K562 (cell line): ENCODE data around the gene STAB1. TPM values are rescaled to one million over a fixed set of nuclear protein-coding genes. Genes with fewer than 3 reads are reported as not detected.

Source experiments
- ATAC-seq: fragments of 200-7000 bp; cut with Tn5 transposase; 3 replicates; pipeline ENCODE4 v1.9.1; 2020; ENCODE audit warnings: moderate library complexity
- BruUV-seq: library from RNA; stranded (reverse); fragments of 400-500 nt; replicated peaks from 2 replicates; lab custom pipeline; 2021; lab: Mats Ljungman, UMichigan
- CTCF ChIA-PET: fragments of 300-600 bp; formaldehyde crosslinking; extraction: SDS; loops from one replicate; lab custom pipeline; 2021; ENCODE audit warnings: low intra/inter-chr PET ratio; lab: Yijun Ruan, JAX
- POLR2A ChIA-PET: fragments of 300-600, 350-650 bp; sonication (Branson Sonifier 250); formaldehyde crosslinking; extraction: SDS; loops from one replicate; lab custom pipeline; 2021; ENCODE audit warnings: antibody characterized with exemption, inconsistent platforms; lab: Yijun Ruan, JAX
- DNase-seq, 4 experiments: peaks; one replicate each; pipeline versions ENCODE4 v3.0.0 to v3.0.0-alpha.2; 2011 to 2018; ENCODE audit warnings: low spot score in 3 of 4, mixed read lengths in 3 of 4; ENCODE audit errors: extremely low read depth in 1 of 4
- FAIRE-seq: peaks from 2 replicates; lab custom pipeline; 2011; peaks lifted over from hg19 to GRCh38; lab: Jason Lieb, UNC
- H2AFZ ChIP-seq: 2 replicates; pipeline ENCODE4 v1.6.0; 2011; ENCODE audit warnings: low read depth, low read length, control low read depth, inconsistent platforms
- H3K27ac ChIP-seq: fragments of 200-600 bp; 3 replicates; pipeline ENCODE4 v1.8.0; 2011; ENCODE audit warnings: low read depth, mild to moderate bottlenecking, control low read depth, inconsistent platforms, low read length, moderate library complexity, mixed read lengths; ENCODE audit errors: extremely low read depth
- H3K27me3 ChIP-seq, 2 experiments: fragments of 300-600 bp in 1 of 2; 2 replicates in 1 of 2; 3 replicates in 1 of 2; pipeline versions ENCODE4 v1.6.0 to v1.8.0; 2011; ENCODE audit warnings: inconsistent platforms in 2 of 2, low read length in 2 of 2, mild to moderate bottlenecking in 1 of 2, mixed read lengths in 1 of 2, moderate library complexity in 1 of 2; ENCODE audit not compliant: control insufficient read depth in 2 of 2, insufficient read depth in 2 of 2
- H3K36me3 ChIP-seq: fragments of 300-600 bp; 3 replicates; pipeline ENCODE4 v1.8.0; 2011; ENCODE audit warnings: mild to moderate bottlenecking, low read length, inconsistent platforms; ENCODE audit not compliant: control insufficient read depth, insufficient read depth
- H3K4me1 ChIP-seq, 2 experiments: fragments of 200-600 bp in 1 of 2; replicated peaks in 1 of 2; 2 replicates in 1 of 2; 3 replicates in 1 of 2; pipeline versions ENCODE4 v1.5.1 to v1.8.0; 2011; ENCODE audit warnings: inconsistent platforms in 2 of 2, low read length in 2 of 2, mild to moderate bottlenecking in 1 of 2, mixed read lengths in 1 of 2, moderate library complexity in 1 of 2; ENCODE audit not compliant: control insufficient read depth in 2 of 2, insufficient read depth in 2 of 2
- H3K4me2 ChIP-seq: 2 replicates; pipeline ENCODE4 v1.6.1; 2011; ENCODE audit warnings: low read length, control low read depth, inconsistent platforms, mixed read lengths; ENCODE audit not compliant: insufficient read depth
- H3K4me3 ChIP-seq: fragments of 200-600 bp; sonication (generic), shearing (Covaris generic); 2 replicates; pipeline ENCODE4 v1.5.1; 2016; ENCODE audit warnings: control low read depth, inconsistent platforms
- H3K79me2 ChIP-seq: fragments of 200-600 bp; 3 replicates; pipeline ENCODE4 v1.8.0; 2011; ENCODE audit warnings: low read length, inconsistent platforms; ENCODE audit not compliant: control insufficient read depth, insufficient read depth
- H3K9ac ChIP-seq, 2 experiments: 2 replicates each; pipeline versions ENCODE4 v1.6.0 to v1.6.1; 2011; ENCODE audit warnings: low read depth in 2 of 2, low read length in 2 of 2, control low read depth in 1 of 2, inconsistent platforms in 1 of 2, mild to moderate bottlenecking in 1 of 2, mixed read lengths in 1 of 2; ENCODE audit not compliant: insufficient read depth in 1 of 2
- H3K9me1 ChIP-seq: one replicate; pipeline ENCODE4 v1.6.0; 2011; ENCODE audit warnings: inconsistent platforms, mild to moderate bottlenecking, low read length, moderate library complexity; ENCODE audit not compliant: control insufficient read depth, insufficient read depth
- H3K9me3 ChIP-seq: replicated peaks from 2 replicates; pipeline ENCODE4 v1.5.1; 2011; ENCODE audit warnings: low read depth, low read length, inconsistent platforms; ENCODE audit not compliant: control insufficient read depth, insufficient read depth
- H4K20me1 ChIP-seq: replicated peaks from 2 replicates; pipeline ENCODE4 v1.6.1; 2011; ENCODE audit warnings: low read length, inconsistent platforms, mixed read lengths; ENCODE audit not compliant: control insufficient read depth, insufficient read depth
- CEBPB ChIP-seq: fragments of 450-650 bp; IDR thresholded peaks from 2 replicates; pipeline ENCODE4 v1.6.1; 2016; ENCODE audit warnings: missing genetic modification characterization, missing compliant biosample characterization
- EHMT2 ChIP-seq: fragments of 450-650 bp; IDR thresholded peaks from 2 replicates; pipeline ENCODE4 v1.6.1; 2018; ENCODE audit warnings: antibody characterized with exemption
- GABPB2 ChIP-seq: fragments of 250-450 bp; sonication (Bioruptor Pico); conservative IDR thresholded peaks from 2 replicates; pipeline ENCODE4 v1.5.1; 2021; ENCODE audit warnings: mild to moderate bottlenecking
- HNRNPL ChIP-seq: fragments of 200-400 bp; formaldehyde crosslinking; IDR thresholded peaks from 2 replicates; pipeline ENCODE4 v1.6.1; 2017; ENCODE audit warnings: low read depth, mild to moderate bottlenecking, low read length
- MYNN ChIP-seq, 2 experiments: sonication (generic); formaldehyde crosslinking in 1 of 2; IDR thresholded peaks; 2 replicates each; pipeline versions ENCODE4 v1.5.0 to v1.6.1; 2016 to 2020; ENCODE audit warnings: antibody characterized with exemption in 1 of 2, missing genetic modification reagents in 1 of 2
- POLR2G ChIP-seq: fragments of 200-400 bp; formaldehyde crosslinking; IDR thresholded peaks from 2 replicates; pipeline ENCODE4 v1.6.1; 2017; ENCODE audit warnings: low read depth, mild to moderate bottlenecking, antibody characterized with exemption, low read length, moderate library complexity
- PTTG1 ChIP-seq: fragments of 450-650 bp; IDR thresholded peaks from 2 replicates; pipeline ENCODE4 v1.6.1; 2016; ENCODE audit warnings: low read depth, mild to moderate bottlenecking, missing genetic modification characterization, missing compliant biosample characterization
- RCOR1 ChIP-seq, 2 experiments: IDR thresholded peaks; 2 replicates each; pipeline ENCODE4 v1.6.1; 2012; ENCODE audit warnings: low read depth in 2 of 2, low read length in 2 of 2, borderline replicate concordance in 1 of 2, improper control_type of control experiment in 1 of 2
- RNF2 ChIP-seq: sonication (generic); IDR thresholded peaks from 2 replicates; pipeline ENCODE4 v1.6.1; 2016
- ZNF143 ChIP-seq: sonication (generic); formaldehyde crosslinking; IDR thresholded peaks from 2 replicates; pipeline ENCODE4 v1.9.0; 2022; ENCODE audit warnings: mild to moderate bottlenecking, missing genetic modification reagents
- WGBS: fragments of 100-300 bp; shearing (Covaris generic); methylation state at CpG from one replicate; pipeline ENCODE4 v1.1.6; 2016; ENCODE audit warnings: low coverage, mixed read lengths; ENCODE audit not compliant: insufficient coverage; ENCODE audit errors: missing lambda C conversion rate; 5-methylcytosine and 5-hydroxymethylcytosine counted together
- in situ Hi-C: fragments of 300-500 bp; cut with MboI; formaldehyde crosslinking; loops from 4 replicates; pipeline ENCODE4 v1.15.0; 2018; ENCODE audit warnings: inconsistent platforms, mixed read lengths
- intact Hi-C: fragments of 100-400 bp; cut with micrococcal nuclease; formaldehyde crosslinking; loops from 2 replicates; pipeline ENCODE4 v1.14.2; 2022
- polyA plus RNA-seq, 8 experiments: library from polyadenylated mRNA; depleted of rRNA in 4 of 8; stranded (reverse) in 5 of 8; unstranded in 3 of 8; fragments of >200 nt; fragmentation: Nextera tagmentation in 2 of 8; fragmentation: Illumina TruSeq in 1 of 8; extraction: Ambion mirVana in 2 of 8; extraction: Trizol in 1 of 8; gene quantifications; 2 replicates each; pipeline versions ENCODE4 v1.2.1 to v1.2.3, GENCODE V29; 2011 to 2014; ENCODE audit warnings: inconsistent platforms in 1 of 8, missing spikeins in 1 of 8
- total RNA-seq, 7 experiments: library from RNA; depleted of rRNA in 6 of 7; stranded (reverse); fragments of >200 nt in 6 of 7; fragmentation: Illumina TruSeq in 2 of 7; extraction: Trizol in 2 of 7; gene quantifications; 2 replicates each; pipeline versions ENCODE4 v1.2.1 to v1.2.3, GENCODE V29; 2011 to 2021; ENCODE audit warnings: low replicate concordance in 1 of 7

Gene STAB1
- total and polyA plus RNA-seq, 9 of the 15 experiments (the other 6 are each of a cell fraction or from before 2014, with no cell fraction given): 0.20 to 3.9 (median 1.2) TPM

DNA sequence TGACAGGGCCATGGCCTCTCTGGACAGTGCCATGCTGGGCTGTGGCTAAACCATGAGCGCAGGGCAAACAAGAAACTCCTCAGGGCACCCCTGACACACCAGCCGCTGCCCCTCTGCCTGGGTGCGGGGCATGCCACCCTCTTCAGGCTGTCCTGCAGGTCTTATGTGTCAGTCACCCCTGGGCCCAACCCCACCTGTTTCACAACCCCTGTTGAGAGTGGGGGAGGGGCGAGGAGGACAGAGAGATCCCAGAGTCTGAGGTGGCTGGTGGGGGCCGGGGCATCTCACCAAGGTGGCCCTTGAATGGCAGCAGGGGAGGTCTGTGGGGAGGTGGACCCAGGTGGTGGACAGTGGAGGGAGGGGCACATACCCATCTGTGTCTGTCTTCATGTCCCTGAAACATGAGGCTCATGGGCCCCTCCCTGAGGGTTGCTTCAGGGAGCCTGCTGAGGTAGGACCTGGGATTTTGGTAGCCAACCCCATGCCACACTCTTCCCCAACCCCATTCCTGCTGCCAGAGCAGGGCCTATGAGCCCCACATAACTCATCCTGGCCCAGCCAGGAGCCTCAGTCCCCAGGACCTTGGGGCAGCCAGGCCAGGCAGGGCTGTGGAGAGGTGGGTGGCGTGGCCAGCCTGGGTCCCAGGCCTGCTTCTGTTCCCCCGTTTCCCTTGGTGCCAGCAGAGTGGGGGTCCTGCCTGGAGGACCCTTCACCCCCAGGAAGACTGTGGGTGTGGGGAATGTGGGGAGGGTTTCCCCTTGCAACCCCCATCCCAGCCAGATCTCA is 1.7 kb upstream of the STAB1 start:
- Histone ChIP-seq H3K27me3 (no peaks in the 10 kb centered on the region), H3K4me2 (no peak overlapping the region), H3K27ac (no peak overlapping the region), H4K20me1 (no peaks in the 10 kb centered on the region; the same call in 1 of the 2 replicates), H3K9me3 (no peaks in the 10 kb centered on the region), H3K9me1 (no peaks in the 10 kb centered on the region), H3K4me3 (no peak overlapping the region), H3K36me3 (peaks cover 39% of the 10 kb centered on the region; the same call in 2 of the 3 replicates), H3K9ac (no peak overlapping the region), H2AFZ (no peak overlapping the region), H3K4me1 (peaks cover 5 to 35% of the 10 kb centered on the region in 2 experiments; a peak in 3 of 5 replicates), H3K79me2 (no peaks in the 10 kb centered on the region)
- DNase-seq: no peak
- TF ChIP-seq CEBPB (tag) (0 out of 2 replicates have a peak, but pooled peaks have one; percentile 31), GABPB2 (CRISPR knock-in tag) (no peak), RNF2 (no peak), ZNF143 (CRISPR knock-in tag) (no peak), HNRNPL (no peak), POLR2G (peak; percentile 44; the same call in 1 of the 2 replicates), EHMT2 (no peak), MYNN (IDR thresholded peaks at IDR 0.05) (0 out of 2 replicates have a peak, but pooled peaks have one; percentile 29), MYNN (CRISPR knock-in tag; IDR thresholded peaks at IDR 0.05) (no peak), PTTG1 (tag) (no peak), RCOR1 (IDR thresholded peaks at IDR 0.05; ENCODE audit: borderline replicate concordance in 1 of 2, low read depth in 2 of 2, low read length in 2 of 2) (no peak)
- CTCF ChIA-PET: no interaction called here
- no TSS peak for BruUV-seq
- POLR2A ChIA-PET: no interaction called here
- no peak; the same call in 2 of the 3 replicates for ATAC-seq
- in situ Hi-C loops (no loop called here), intact Hi-C loops (no loop called here)
- WGBS: 75% methylated on average over 2 of the region's 7 CpGs
- FAIRE-seq: no peak
